NCI-H2196 (cell line): ENCODE results near the gene LRP5.
A peak's percentile ranks its signal among the peaks of the same experiment; 100 is the strongest.
"Not testable (repeated sequence)": the region's sequence is repeated elsewhere in the genome, so short reads cannot be mapped to it uniquely, and the experiment has no call there.

Source experiments
- DNase-seq: peaks from one replicate; lab custom pipeline; 2025; ENCODE audit not compliant: unreplicated experiment; lab: John Stamatoyannopoulos, UW

LRP5 gene

DNA sequence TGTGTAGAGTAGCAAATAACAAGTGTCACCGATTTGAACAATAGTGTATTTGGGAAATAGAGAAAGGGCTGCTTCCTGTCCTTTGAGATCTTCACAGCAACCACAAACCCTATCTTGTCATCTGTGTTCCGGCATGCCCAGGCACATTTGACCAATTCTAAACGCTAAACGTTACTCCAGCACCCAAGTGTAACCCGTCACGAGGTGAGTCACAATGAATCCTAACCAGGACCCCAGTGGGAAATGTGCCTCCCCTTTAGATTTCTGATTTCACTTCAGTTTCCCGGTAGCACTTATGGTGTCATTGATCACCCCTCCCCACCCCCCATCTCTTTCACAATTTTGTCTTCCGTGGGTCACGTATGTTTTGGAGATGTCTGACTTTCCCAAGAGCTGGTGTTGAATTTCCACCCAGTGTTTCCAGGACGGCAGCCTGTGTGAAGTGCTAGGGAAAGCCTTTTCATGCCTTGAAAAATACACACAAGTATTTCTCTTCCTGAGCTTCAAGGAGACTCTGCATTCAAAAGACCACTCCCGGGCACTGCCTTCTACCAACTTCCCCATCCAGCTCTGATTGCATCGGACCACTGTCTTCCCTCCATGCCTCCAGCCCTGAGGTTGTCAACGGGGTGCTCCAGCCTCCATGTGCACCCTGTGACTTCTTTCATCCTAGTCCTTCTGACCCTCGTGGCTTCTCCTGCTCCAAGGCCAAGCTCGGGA is 30.1 kb upstream of the LRP5 start:
- no peak for DNase-seq

DNA sequence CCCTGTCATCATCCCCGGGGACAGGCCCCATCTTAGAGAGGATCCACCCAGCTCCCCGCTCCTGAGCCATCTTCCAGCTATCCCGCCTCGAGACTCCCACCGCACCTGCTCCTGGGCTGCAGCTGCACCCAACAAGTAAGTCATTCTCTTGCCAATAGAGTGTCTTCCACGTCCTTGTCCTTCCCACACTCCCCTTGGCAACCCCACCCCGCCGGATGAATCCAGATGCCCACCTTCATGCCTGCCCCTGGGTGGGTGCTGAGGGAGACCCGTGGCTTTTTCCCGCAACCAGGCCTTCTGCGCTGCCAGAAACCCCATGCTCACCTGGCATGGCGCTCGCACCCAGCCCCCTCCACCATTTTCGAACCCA is 29.5 kb upstream of the LRP5 start:
- DNase-seq, result no peak

DNA sequence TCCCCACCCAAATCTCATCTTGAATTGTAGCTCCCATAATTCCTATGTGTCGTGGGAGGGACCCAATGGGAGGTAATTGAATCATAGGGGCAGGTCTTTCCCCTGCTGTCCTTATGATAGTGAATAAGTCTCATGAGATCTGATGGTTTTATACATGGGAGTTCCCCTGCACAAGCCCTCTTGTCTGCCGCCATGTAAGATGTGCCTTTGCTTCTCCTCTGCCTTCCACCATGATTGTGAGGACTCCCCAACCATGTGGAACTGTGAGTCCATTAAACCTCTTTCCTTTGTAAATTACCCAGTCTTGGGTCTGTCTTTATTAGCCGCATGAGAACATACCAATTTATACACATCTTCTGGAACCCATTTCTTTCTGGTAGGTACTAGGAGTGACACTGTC is 27.8 kb upstream of the LRP5 start:
- DNase-seq, result not testable (repeated sequence)

DNA sequence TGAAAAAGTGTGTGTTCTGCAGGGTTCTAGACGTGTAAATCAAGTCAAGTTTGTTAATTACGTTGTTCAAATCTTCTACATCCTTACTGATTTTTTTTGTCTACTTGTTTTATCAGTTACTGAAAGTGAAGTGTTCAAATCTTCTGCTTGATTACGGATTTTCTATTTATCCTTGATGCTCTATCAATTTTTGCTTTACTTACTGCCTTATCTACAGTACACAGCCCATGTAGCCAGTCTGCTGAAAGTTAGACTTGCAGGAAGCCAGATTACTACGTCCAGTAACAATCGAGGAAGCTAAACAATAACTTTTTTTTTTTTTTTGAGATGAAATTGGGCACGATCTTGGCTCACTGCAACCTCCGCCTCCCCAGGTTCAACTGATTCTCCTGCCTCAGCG is 25.0 kb upstream of the LRP5 start:
- DNase-seq, result no peak

DNA sequence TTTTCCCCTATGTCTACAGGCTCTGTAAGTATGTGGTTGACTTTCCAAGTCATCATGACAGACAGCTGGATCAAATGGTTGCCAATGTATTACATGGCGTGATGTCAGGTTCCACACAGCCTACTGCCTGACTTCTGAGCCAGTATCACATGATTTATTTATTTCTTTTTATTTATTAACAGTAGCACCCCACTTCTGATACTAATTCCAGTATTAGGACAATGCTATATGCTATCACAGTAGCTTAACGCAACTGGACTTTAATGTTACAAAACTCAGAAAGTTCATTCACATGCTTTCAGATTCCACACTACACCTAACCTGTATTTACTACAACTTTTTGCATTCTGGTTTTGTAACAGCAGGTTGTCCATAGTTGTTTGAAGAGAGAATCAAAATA is 22.9 kb upstream of the LRP5 start:
- no peak for DNase-seq

DNA sequence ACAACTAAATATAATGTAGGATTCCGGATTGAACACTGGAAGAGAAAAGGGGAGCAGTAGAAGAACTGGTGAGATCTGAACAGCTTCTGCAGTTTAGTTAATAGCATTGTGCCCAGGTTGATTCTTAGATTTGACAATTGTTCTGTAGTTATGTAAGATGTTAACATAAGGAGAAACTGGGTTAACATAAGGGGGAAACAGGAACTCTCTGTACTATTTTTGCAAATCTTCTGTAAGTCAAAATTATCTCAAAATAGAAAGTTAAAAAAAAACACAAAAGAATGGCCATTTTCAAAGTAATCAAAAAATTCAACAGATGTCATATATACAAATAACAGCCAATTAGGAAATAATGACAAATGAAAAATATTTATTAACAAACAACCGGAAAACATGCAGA is 18.7 kb upstream of the LRP5 start:
- no peak for DNase-seq

DNA sequence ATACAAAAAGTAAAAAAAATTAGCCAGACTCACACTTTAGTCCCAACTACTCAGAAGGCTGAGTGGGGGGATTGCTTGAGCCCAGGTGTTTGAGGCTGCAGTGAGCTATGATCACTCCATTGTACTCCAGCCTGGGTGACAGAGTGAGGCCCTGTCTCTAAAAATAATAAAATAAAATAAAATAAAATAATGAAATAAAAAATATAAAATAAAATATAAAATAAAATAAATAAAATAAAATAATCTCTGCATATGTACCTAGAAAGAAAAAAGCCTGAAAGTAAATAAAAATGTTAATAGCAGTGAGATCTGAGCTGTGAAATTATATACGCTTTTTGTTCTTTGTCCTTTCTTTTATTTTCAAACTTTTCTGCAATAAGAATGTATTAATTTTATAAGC is 17.1 kb upstream of the LRP5 start:
- no peak for DNase-seq

DNA sequence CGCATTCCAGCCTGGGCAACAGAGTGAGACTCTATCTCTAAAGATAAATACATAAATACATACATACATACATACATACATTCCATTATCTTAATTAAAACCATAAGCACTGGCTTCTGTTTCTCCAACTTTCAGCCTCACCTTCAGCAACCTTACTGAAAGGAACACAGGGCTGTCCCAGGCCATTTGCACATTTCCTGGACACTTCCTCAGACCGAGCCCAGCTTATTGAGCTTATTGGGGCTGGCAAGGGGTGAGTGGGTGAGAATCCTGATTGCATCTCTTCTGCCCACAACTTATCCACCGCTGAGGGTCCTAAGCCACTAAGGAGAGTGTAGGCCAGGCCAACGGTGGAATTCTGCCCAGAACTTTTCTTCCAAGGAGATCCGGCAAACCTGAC is 16.5 kb upstream of the LRP5 start:
- DNase-seq, result no peak

DNA sequence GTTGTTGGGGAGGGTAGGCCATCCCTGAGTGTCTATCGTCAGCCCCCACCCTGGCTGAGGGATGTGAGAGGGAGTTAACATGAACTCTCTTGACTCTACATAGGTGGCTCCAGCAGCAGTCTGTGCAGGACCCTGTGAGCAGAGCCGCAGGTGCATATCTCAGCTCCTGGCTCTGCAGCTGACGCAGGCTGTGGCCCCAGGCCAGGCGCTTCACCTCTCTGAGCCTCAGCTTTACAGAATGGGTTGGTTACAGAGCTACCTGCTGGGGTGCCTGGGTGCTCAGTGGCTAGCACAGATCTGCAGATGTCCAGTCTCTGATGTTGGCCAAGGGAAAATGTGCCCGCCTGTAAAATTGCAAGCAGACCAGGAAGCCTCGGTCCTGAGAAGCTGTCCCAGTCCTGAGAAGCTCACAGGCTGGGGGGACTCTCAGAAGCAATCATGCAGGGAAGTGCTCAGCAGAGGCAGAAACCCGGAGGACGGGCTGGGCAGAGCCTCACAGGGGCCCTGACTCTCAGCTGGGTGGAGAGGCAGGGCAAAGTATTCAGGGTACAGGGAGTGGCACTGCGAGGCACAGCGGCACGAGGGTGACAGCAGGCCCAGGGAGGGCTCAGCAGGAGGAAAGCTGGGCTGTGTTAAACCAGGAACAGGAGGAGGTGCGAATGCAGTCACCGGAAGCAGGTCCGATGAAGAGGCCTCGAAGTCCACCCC is 15.9 kb upstream of the LRP5 start:
- no peak for DNase-seq

DNA sequence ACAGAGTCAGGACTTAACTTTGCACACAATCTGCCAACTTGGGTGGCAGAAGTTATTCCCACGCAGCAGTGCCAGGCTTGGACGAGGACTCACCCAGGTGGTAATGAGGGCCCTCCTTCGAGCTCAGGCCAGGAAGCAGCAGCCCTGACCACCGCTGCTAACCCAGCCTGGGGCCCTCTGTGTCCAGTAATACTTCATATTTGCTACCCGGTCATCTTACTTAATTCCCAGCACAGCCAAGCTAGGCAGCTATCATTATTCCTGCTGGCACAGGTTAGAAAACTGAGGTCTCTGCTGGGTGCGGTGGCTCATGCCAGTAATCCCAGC is 15.4 kb upstream of the LRP5 start:
- DNase-seq, result no peak

DNA sequence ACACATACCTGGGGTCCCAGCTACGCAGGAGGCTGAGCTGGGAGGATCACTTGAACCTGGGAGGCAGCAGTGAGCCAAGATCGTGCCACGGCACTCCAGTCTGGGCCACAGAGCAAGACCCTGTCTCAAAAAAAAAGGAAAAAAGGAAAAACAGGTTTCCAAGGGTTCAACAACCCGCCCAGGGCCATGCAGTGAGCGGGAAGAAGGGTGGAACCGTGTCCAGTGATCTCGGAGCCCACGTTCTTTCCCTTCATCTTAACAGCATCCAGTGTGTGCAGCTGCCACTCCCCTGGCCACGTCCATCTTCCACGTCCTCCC is 14.9 kb upstream of the LRP5 start:
- DNase-seq, result no peak

DNA sequence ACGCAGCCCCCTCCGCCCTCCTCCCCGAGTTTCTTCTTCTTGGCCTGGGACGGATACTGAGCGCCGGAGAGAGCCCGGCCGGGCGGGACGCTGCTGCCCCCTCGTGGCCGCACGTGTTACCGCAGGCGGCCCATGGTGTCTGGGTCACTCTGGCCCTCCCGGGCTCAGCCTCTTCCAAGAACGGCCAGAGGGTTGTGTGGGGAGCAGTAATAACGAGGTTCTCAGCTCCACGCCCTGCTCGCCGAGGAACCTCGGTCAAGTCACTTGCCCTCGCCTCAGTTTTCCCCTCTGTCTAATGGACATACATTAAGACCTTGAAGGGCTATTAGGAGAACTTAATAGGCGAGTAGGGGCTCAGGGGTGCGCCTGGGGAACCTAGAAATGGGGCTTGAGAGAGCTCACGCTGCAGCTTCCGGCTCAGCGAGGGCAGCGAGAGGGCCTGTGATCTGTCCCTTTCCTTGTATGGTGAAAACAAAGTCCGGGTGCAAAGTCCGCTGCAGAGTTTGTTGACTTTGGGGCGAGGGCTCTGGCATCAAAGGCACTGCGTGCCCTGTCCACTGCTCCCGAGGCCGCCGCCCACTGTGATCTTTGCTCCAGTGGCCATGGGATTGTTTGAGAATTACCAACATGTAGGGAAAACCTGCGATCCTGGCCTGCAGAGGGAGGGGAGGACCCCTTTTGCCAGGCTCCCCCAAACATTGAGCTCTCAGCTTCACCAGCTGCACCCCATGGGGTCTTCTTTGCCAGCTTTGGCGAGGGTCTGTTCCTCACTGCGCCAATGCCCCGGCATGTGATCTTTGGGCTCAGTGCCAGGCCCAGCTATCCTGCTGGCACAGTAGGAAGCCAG is 14.4 kb upstream of the LRP5 start:
- peak; percentile 77 for DNase-seq

DNA sequence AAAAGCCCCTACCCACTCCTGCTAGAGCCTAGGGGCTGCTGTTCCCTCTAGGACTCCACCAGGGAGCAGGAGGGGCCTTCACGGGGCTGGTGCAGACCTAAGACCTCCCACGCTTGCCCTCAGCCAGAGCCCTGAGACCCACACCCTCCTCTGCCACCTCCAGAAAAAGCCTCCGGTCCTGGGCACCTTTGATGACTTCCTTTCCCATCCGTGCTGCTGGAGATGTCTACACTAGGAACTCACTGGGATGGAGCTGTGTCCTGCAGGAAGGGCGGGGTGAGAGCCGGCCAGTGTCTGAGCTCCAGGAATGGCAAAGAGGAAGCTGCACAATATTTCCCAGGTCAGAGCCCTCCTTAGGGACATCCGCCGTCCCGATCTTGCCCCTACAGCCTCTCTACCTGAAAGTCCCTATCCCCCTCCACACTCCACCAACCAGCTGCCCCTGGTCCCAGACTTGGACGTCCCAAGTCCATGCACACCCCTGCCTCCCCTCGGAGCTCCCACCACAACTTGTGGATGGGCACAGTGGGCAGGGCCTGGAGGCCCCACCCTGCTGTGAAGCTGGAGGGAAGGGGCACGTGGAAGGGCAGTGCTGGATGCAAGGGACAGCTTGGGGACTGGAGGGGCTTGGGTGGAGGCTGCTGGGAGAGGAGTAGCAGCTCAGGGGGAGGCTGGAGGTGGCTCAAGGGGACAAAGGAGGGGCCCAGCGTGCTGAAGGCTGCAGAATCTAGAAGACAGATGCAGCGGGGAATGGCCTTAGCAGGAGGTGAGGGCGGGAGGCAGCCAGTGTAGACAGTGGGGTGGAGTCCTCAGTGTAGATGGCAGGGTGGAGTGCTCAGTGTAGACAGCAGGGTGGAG is 13.5 kb upstream of the LRP5 start:
- DNase-seq, result no peak

DNA sequence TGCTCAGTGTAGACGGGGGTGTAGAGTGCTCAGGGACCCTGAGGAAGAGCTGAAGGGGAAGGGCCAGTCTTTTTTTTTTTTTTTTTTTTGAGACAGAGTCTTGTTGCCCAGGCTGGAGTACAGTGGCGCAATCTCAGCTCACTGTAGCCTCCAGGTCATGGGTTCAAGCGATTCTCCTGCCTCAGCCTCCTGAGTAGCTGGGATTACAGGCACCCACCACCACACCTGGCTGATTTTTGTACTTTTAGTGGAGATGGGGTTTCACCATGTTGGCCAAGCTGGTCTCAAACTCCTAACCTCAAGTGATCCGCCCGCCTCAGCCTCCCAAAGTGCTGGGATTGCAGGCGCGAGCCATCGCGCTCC is 12.9 kb upstream of the LRP5 start:
- DNase-seq, result not testable (repeated sequence)

DNA sequence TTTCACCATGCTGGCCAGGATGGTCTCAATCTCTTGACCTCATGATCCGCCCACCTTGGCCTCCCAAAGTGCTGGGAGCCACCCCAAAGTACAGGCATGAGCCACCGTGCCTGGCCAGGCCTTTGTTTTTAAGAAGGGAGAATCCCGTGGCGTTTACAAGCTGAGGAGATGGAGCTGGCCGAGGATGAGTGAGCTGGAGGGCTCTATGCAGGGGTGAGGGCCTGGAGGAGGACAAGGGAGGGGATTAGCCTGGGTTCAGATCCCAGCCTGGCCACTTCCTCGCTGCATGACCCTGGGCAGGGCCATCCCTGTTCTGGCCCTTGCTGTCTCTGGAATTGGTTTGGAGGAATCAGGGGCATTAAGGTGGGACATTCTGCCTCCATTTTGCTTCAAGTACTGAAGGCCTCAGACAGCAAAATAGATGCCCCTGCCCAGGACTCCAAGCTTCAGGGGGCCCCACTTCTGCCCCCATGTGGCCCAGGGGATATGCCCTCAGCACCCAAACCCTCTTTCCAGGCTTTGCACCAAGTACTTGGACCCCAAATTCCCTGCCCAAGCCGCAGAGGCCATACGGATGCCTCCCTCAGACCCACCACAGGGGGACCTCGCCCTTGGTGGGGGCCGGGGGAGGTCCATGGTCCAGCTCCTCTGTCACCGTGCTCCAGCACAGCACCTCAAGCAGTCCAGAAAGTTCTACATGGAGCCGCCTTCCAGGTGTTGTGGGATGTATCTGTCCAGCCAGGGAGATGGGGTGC is 12.1 kb upstream of the LRP5 start:
- DNase-seq, result no peak

DNA sequence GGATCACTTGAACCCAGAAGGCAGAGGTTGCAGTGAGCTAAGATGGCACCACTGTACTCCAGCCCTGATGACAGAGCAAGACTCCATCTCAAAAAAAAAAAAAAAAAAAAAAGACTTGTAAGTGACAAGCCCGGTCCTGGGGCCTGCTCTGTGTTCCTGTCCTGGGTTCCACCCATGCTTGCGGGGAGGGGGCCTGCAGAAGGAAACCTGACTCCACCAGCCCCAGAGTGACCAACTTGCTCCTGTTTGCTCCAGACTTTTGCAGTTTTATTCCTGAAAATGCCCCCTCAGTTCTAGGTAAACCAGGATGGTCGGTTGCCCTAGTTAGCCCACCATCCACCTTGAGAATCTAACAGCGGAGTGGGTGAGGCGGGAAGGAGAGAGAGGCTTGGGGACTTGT is 10.1 kb upstream of the LRP5 start:
- no peak for DNase-seq

DNA sequence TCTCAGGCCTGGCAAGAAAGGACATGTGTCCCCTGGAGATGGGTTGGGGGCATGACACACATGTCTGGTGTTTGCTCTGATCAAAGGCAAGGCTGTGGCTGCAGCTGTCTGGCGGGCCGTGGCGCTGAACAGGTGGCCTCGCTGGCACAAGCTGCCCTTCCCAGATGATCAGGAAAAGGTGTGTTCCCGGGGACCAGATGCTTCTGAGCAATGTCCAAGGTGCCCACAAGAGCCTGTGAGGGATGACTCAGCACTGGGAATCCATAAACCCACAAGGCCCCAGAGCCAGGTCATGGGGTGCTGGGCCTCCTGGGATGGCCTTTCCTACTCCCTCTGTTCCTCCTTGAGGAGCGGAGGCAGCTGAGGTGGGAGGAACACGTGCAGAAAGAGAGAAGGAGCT is 9.7 kb upstream of the LRP5 start:
- peak; percentile 49 for DNase-seq

DNA sequence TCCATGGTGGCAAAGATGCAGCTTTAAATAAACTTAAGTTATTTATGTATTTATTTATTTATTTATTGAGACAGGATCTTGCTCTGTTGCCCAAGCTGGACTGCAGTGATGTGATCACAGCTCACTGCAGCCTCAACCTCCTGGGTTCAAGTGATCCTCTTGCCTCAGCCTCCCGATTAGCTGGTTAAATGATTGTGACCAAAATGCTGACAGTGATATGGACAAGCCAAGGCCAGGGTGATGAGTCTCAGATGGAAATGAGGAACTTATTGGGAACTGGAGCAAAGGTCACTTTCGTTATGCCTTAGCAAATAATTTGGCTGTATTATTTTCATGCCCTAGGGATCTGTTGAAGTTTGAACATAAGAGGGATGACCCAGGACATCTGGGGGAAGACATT is 9.3 kb upstream of the LRP5 start:
- no peak for DNase-seq

DNA sequence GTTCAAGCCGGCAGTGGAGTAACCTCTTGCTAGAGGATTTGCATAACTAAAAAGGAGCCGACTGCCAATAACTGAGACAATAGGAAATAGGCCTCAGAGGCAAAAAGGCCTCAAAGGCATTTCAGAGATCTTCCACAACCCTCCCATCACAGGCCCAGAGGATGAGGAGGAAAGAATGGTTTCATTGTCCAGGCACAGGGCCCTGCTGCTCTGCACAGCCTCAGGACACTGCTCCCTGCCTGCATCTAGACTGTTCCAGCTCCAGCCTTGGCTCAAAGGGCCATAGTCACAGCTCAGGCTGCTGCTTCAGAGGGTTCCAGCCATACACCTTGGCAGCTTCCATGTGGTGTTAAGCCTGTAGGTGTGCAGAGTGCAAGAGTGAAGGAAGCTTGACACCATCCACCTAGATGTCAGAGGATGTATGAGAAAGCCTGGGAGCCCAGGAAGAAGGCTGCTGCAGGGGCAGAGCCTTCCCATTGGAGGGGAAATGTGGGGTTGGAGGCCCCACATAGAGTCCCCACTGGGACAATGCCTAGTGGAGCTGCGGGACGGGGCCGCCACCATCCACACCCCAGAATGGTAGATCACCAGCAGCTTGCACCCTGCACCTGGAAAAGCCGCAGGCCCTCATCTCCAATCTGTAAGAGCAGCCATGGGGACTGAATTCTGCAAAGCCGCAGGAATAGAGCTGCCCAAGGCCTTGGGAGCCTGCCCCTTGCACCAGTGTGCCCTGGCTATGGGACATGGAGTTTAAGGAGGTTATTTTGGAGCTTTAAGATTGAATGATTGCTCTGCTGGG is 8.2 kb upstream of the LRP5 start:
- DNase-seq, result no peak

DNA sequence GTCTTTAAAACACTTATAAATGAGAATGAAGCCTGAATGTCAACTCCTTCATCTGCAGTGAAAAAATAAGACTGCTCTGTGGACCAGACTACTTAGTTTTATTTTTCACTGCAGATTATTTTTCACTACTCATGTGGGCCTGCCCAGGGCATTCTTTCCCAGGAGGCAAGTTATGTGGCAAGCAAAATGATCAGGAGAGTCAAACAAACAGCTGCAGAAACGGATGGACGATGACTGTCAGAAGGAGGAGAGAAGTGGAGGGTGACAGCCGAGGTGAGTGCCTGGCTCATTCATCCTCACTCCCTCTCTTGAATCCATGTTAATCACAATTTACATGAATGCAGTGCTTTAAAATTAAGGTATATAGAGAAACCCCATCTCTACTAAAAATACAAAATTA is 5.8 kb upstream of the LRP5 start:
- DNase-seq, result no peak
